Right lobe of liver (tissue), 6 donors: Measurements from ENCODE around the gene CDH12. TPM values are rescaled to one million over a fixed set of nuclear protein-coding genes. Genes with fewer than 3 reads are reported as not detected.

Source experiments
- ATAC-seq, 4 donors: fragments of 200-7000 bp; cut with Tn5 transposase; one replicate each; pipeline ENCODE4 v1.9.1; 2020; ENCODE audit warnings: mild to moderate bottlenecking in 4 of 4, moderate library complexity in 4 of 4
- DNase-seq, 3 donors: peaks; one replicate each; pipeline ENCODE4 v3.0.0-alpha.2; 2020
- H3K27ac ChIP-seq, 3 donors: fragments of 200-600 bp; one replicate each; pipeline ENCODE4 v1.8.0; 2022
- H3K27me3 ChIP-seq, 2 donors: fragments of 200-600 bp; one replicate each; pipeline ENCODE4 v1.8.0; 2022
- H3K36me3 ChIP-seq, 4 donors: fragments of 200-600 bp; sonication (generic) in 1 of 4; one replicate each; pipeline versions ENCODE4 v1.5.1 to v1.8.0; 2017 to 2022; ENCODE audit warnings: control low read depth in 1 of 4
- H3K4me1 ChIP-seq, 4 donors: fragments of 200-600 bp; sonication (generic) in 1 of 4; one replicate each; pipeline versions ENCODE4 v1.5.1 to v1.8.0; 2017 to 2022; ENCODE audit warnings: control low read depth in 1 of 4
- H3K4me3 ChIP-seq, 3 donors: fragments of 200-600 bp; one replicate each; pipeline ENCODE4 v1.8.0; 2022
- H3K9me3 ChIP-seq, 4 donors: fragments of 200-600 bp; sonication (generic) in 1 of 4; one replicate each; pipeline versions ENCODE4 v1.5.1 to v1.8.0; 2017 to 2022; ENCODE audit warnings: control low read depth in 1 of 4
- CTCF ChIP-seq, 4 donors: fragments of 200-600 bp in 3 of 4; fragments of 450-650 bp in 1 of 4; IDR thresholded peaks; one replicate each; pipeline versions ENCODE4 v1.5.1 to v1.8.0; 2016 to 2022; ENCODE audit warnings: antibody characterized with exemption in 4 of 4, mild to moderate bottlenecking in 2 of 4
- POLR2A ChIP-seq: fragments of 450-650 bp; IDR thresholded peaks from one replicate; pipeline ENCODE4 v1.6.1; 2017; ENCODE audit warnings: antibody characterized with exemption, mild to moderate bottlenecking
- WGBS: methylation state at CpG from one replicate; pipeline ENCODE4 v1.1.6; 2018; ENCODE audit warnings: low coverage, low lambda C conversion rate; ENCODE audit not compliant: insufficient coverage; ENCODE audit errors: missing lambda C conversion rate; 5-methylcytosine and 5-hydroxymethylcytosine counted together
- intact Hi-C, 2 donors: fragments of 100-400 bp; cut with DNase I; formaldehyde crosslinking; loops; one replicate each; pipeline versions ENCODE4 v1.11.2 to v1.14.1; 2022
- total RNA-seq, 6 experiments: library from RNA; depleted of rRNA in 2 of 6; stranded (reverse); fragments of >200 nt in 2 of 6; fragmentation: NEBNext Ultra II Directional in 3 of 6; extraction: Animal tissue kit (Norgen Biotek cat#: 25700) in 3 of 6; gene quantifications; one replicate each; pipeline versions ENCODE4 v1.1.0 to v1.2.4, GENCODE V29; 2016 to 2023
- donor health status: DM: no; HTN: yes; CAD: no.
- donor health status: DM: no; HTN: no; CAD: no.
- donor health status: DM: no; HTN: no; CAD: no.
- donor health status: DM: no; HTN: yes; CAD: no.
- donor health status: DM: no; HTN: yes; CAD: no.

Gene CDH12
- total RNA-seq, 6 experiments from 2014 or later = 0.42 to 1.0 (median 0.77) TPM; not detected in 3

DNA sequence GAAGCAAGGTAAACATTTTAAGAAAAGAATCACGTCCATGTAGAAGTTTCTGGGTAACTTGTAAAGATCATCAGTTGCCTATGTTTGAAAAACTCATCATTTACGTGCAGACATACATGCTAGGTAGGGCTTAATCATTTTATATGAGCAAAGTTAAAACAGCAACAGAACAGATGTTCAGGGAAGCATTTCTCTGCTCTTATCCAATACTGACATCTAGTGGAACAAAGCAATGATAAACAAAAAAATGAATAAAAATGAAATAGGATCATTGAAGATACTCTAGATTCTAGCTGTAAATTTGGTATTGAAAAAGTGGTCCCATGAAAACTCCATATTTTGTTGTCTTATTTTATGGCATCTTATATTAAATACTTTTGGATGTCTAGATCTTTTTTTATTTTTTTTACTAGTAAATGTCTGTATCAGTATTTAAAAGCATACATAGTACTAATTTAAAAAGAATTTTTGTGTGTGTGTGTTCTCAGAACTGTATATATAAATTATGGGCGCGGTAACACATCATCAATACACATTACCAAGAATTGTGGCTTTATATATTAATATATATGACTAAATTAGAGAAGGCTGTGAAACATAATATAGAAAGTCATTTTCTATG is 1050.2 kb downstream of the CDH12 start:
- no peak overlapping the region for H3K27ac ChIP-seq
- H3K36me3 ChIP-seq = no peaks in the 10 kb centered on the region
- DNase-seq (no peak), ATAC-seq (peak; percentile 45 to 55 (median 52))
- H3K27me3 ChIP-seq = no peaks in the 10 kb centered on the region
- WGBS = 12% methylated on average over 4 of the region's 4 CpGs
- TF ChIP-seq CTCF (IDR thresholded peaks at IDR 0.05) (peak; percentile 51 to 64 (median 56)), POLR2A (no peak)
- intact Hi-C loops = no loop called here
- no peak overlapping the region for H3K4me3 ChIP-seq
- H3K4me1 ChIP-seq = no peaks in the 10 kb centered on the region
- H3K9me3 ChIP-seq = no peaks in the 10 kb centered on the region

GRCh38 chr5:21802100-21802499 is 1051.0 kb downstream of the CDH12 start:
- no peaks in the 10 kb centered on the region for H3K27me3 ChIP-seq
- ATAC-seq (no peak), DNase-seq (no peak)
- H3K4me3 ChIP-seq = no peak overlapping the region
- WGBS = 83% methylated on average over 10 of the region's 10 CpGs
- H3K9me3 ChIP-seq = no peaks in the 10 kb centered on the region
- intact Hi-C loops = no loop called here
- H3K36me3 ChIP-seq = no peaks in the 10 kb centered on the region
- no peak overlapping the region for H3K27ac ChIP-seq
- H3K4me1 ChIP-seq = no peaks in the 10 kb centered on the region
- no peak for TF ChIP-seq POLR2A
- no peak for TF ChIP-seq CTCF (IDR thresholded peaks at IDR 0.05)

- H3K27ac ChIP-seq = no peak overlapping the region
- H3K9me3 ChIP-seq = no peaks in the 10 kb centered on the region
- DNase-seq (no peak), ATAC-seq (no peak)
- TF ChIP-seq POLR2A (no peak), CTCF (IDR thresholded peaks at IDR 0.05) (no peak)
- H3K36me3 ChIP-seq = no peaks in the 10 kb centered on the region
- 35% methylated on average over 2 of the region's 2 CpGs for WGBS
- no peaks in the 10 kb centered on the region for H3K27me3 ChIP-seq
- intact Hi-C loops = no loop called here
- H3K4me1 ChIP-seq = no peaks in the 10 kb centered on the region
- H3K4me3 ChIP-seq = no peak overlapping the region
Measured at GRCh38 chr5:21792748-21793147, 1060.4 kb downstream of the CDH12 start.

- 35% methylated on average over 2 of the region's 2 CpGs for WGBS
- H3K4me1 ChIP-seq = no peaks in the 10 kb centered on the region
- intact Hi-C loops = no loop called here
Measured at GRCh38 chr5:21791304-21791703, 1061.8 kb downstream of the CDH12 start.

More at GRCh38 chr5:21791304-21791703, 1061.8 kb downstream of the CDH12 start:
- H3K9me3 ChIP-seq = no peaks in the 10 kb centered on the region
- no peak for DNase-seq
- no peak overlapping the region for H3K27ac ChIP-seq
- TF ChIP-seq POLR2A (no peak), CTCF (IDR thresholded peaks at IDR 0.05) (no peak)
- H3K27me3 ChIP-seq = no peaks in the 10 kb centered on the region
- H3K36me3 ChIP-seq = no peaks in the 10 kb centered on the region
- H3K4me3 ChIP-seq = no peak overlapping the region
- no peak for ATAC-seq
